GM19463 (cell line): ENCODE measurements around the gene GPSM1.

ENCODE experiments used
- ATAC-seq: cut with Tn5 transposase; IDR thresholded peaks from one replicate; pipeline ENCODE4 v1.9.1; 2021; ENCODE audit warnings: mild to moderate bottlenecking, moderate library complexity; ENCODE audit not compliant: unreplicated experiment

Gene GPSM1

GRCh38 chr9:136303825-136304416 is 23.4 kb upstream of the GPSM1 start, which contains the start of gene CCDC187:
Gene CCDC187 (minus strand): TSS chr9:136304094. CDS start chr9:136303830, 264 bp downstream.
- no peak for ATAC-seq

- ATAC-seq = no peak
Measured at GRCh38 chr9:136304456-136304855, 22.9 kb upstream of the GPSM1 start.

DNA sequence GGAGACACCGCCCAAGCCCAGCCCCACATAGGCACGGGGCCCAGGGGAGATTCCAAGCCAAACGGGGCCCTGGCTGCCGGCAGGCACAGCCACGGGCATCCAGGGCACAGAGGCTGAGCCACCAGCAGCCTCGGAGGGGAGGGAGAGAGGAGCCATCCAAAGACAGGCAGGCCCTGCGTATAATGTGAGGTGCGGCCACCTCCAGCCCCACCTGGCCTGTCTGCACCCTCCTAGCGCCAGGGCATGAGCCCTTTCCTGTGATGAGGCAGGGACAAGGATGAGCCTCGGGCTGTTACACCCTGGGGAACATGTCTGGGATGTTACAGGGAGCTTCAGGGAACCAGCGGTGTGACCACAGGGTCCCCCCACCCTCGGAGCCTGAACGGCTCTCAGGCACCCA is 22.4 kb upstream of the GPSM1 start:
- ATAC-seq = no peak

DNA sequence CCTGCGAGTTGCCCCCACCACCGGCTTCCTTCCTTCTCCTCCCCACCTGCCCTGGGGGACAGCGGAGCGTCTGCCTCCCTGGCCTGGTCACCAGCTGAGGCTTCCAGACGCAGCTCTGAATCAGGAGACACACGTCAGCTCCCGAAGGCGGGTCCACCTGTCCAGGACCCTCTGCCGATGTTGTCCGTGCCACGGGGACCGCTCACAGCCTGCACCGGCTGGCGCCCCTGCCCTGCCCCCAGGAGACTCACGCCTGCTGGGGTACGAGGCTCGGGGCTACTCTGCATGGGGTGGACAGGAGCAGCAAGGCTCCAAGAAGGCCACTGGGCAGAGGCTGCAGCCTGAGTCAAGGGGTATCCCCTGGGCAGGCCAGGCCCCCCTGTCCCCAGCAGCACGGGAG is 21.5 kb upstream of the GPSM1 start:
- ATAC-seq = no peak

GRCh38 chr9:136306211-136307208 is 20.8 kb upstream of the GPSM1 start:
- ATAC-seq = no peak

DNA sequence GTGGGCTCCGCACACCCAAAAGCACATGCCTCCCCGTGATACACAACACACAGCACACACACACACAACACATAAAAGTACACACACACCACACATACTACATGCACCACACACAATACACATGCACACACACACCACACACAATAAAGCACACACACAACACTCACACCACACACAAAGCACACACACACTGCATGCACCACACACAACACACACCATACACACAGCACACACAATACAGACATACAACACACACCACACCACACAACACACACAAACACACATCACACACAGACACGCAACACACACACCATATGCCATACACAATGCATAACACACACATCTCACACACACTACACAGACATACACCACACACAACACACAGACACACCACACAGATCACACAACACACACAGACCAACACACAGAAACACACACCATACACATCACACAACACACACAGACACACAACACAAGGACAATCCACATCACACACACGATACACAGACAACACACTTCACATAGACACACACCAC is 20.1 kb upstream of the GPSM1 start:
- ATAC-seq = no peak

GRCh38 chr9:136308006-136308701 is 19.2 kb upstream of the GPSM1 start:
- ATAC-seq = no peak

- ATAC-seq = no peak
Measured at GRCh38 chr9:136308702-136309053, 18.7 kb upstream of the GPSM1 start.

GRCh38 chr9:136309101-136309801 is 18.1 kb upstream of the GPSM1 start:
- ATAC-seq = no peak

DNA sequence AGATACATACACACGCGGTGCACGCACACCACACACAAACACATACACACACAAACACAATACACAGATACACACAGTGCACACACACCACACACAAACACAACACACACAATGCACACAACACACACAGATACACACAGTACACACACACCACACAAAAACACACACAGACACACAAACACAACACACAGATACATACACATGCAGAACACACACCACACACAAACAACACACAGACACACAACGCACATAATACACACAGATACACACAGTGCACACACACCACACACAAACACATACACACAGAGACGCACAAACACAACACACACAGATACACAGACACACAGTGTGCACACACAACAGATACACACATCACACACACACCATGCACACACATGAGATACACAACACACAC is 17.5 kb upstream of the GPSM1 start:
- no peak for ATAC-seq

DNA sequence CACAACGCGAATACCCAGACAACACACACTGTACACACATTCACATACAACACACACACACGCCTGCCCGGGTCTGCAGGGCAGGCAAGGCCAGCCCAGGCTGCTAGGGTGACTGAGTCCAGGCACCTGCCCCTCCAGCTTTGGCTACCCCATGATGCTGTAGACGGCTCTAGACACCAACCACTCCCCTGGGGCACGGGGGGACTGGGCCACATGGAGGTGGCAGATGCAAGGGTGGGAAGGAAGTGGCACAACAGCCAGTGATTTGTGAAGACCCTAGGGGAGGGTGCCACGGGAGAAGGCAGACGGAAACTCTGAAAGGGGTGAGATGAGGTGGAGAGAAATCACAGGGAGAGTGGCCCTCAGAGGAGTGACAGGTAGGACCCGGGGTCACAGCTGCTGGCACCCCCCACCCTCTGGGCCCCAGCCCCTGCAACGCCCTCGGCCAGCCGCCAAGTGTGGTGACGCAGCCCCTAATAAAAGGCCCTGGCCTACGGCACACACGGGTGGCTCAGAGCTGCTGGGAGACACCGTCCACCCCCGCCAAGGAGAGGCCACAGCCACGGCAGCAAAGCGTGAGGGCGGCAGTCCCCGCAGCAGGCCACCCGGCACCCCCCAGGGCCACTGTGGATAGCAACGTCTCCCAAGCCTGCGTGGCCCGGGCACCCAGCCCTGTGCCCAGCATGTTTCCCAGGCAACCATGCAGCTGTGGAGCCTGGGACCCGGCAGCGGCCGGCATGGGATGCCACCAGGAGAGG is 16.9 kb upstream of the GPSM1 start:
- ATAC-seq = no peak

DNA sequence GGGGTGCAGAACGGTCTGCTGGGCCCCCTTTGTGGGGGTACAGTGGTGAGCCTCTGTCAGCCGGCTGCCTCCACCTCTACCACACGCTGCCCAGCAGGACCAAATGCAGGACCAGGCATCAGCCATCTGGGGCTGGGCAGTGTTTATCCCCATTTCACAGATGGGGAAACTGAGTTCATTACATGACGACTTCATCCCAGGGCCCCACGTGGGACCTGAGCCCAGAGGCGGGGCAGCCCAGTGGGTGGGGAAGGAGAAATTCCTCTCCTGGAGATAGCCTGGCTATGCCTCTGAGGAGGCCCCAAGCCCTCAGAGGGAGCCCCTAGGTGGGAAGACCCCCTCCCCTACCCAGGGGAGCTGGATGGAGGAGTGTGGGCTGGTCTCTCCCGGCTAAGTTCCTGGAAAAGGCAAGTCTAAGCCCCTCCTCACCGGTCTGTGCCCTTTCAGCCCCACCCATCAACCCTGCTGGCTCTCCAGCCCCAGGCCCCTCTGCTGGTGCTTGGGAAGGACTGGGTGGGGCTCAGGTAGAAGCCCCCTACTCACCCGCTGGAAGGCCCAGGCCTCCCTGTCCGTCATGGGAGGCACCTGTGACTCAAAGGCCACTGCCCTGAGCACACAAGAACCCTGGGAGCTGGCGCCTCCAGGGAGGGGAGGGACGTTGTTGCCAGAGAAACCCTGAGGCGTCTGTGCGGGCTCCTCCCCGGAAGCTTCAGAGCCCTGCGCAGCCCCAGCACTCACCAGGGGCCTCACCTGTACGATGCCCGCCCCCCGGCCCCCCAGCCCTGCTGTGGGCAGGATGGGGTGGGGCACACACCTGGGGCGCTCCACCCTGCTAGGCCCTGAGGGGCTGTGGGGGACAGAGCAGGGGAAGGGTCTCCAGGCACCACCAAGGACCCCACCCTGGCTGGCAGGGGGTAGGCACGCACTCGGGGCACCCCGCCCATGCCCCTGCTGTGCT is 16.0 kb upstream of the GPSM1 start:
- no peak for ATAC-seq

DNA sequence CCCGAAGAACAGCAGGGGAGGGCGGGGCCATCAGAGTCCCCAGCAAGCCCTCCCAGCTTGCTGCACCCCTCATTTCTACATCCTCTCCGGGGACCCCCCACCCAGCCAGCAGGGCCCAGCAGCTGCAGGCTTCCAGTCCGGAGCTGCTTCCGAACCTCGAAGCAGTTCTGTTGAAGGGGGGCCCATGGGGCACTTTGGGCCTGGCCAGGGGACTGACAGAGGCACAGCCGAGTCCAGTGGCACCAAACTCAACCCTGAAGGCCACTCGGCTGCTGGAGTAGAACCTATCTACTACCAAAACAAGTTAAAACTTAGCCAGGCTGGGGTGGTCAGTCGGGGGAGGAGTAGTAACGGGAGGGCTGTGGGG is 15.3 kb upstream of the GPSM1 start:
- no peak for ATAC-seq

- ATAC-seq = no peak
Measured at GRCh38 chr9:136312436-136312835, 14.9 kb upstream of the GPSM1 start.

- no peak for ATAC-seq
Measured at GRCh38 chr9:136313111-136314055, 14.0 kb upstream of the GPSM1 start.

- ATAC-seq = no peak
Measured at GRCh38 chr9:136314056-136314416, 13.3 kb upstream of the GPSM1 start.

- no peak for ATAC-seq
Measured at GRCh38 chr9:136314944-136315343, 12.4 kb upstream of the GPSM1 start.

- no peak for ATAC-seq
Measured at GRCh38 chr9:136316271-136316751, 11.0 kb upstream of the GPSM1 start.
